ENCODE results near the gene NUBP2. TPM values are rescaled to one million over a fixed set of nuclear protein-coding genes. Genes with fewer than 3 reads are reported as not detected.

Gene NUBP2, protein sequence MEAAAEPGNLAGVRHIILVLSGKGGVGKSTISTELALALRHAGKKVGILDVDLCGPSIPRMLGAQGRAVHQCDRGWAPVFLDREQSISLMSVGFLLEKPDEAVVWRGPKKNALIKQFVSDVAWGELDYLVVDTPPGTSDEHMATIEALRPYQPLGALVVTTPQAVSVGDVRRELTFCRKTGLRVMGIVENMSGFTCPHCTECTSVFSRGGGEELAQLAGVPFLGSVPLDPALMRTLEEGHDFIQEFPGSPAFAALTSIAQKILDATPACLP
- total RNA-seq (55.0 and 58.2 TPM in 2 replicates), polyA plus RNA-seq (69.6 and 85.4 TPM in 2 replicates), polyA minus RNA-seq (12.2 and 15.6 TPM in 2 replicates), Bru-seq, nascent RNA (percentile 55 among the genes with signal in this experiment), BruChase-seq, experiment 1, labeled RNA remaining after a 6-hour chase (percentile 77 among the genes with signal in this experiment), BruChase-seq, experiment 2, labeled RNA remaining after a 2-hour chase (percentile 65 among the genes with signal in this experiment)
- 38.7 and 64.8 TPM in 2 replicates for polyA plus RNA-seq (2011; cell fraction: cytosol; rRNA removed)
- 47.3 and 53.2 TPM in 2 replicates for polyA plus RNA-seq (2011; cell fraction: nucleus; rRNA removed)
- 37.5 and 46.5 TPM in 2 replicates for polyA plus RNA-seq (2012)
- polyA minus RNA-seq (2011; cell fraction: cytosol; rRNA and poly(A)+ RNA removed): 48.7 TPM
- polyA minus RNA-seq (2011; cell fraction: nucleus; rRNA and poly(A)+ RNA removed): 12.0 and 20.8 TPM in 2 replicates
- long read RNA-seq, transcript NUBP2-201 (7 exons, 1,413 nt): major isoform, 148 of 231 reads
- long read RNA-seq, transcript NUBP2-215 (6 exons, 1,173 nt): minor isoform, 41 of 231 reads
- long read RNA-seq, partial matches to known transcripts: 20 of 231 reads
- long read RNA-seq, other reads (novel, unspliced or antisense): 17 of 231 reads

DNA sequence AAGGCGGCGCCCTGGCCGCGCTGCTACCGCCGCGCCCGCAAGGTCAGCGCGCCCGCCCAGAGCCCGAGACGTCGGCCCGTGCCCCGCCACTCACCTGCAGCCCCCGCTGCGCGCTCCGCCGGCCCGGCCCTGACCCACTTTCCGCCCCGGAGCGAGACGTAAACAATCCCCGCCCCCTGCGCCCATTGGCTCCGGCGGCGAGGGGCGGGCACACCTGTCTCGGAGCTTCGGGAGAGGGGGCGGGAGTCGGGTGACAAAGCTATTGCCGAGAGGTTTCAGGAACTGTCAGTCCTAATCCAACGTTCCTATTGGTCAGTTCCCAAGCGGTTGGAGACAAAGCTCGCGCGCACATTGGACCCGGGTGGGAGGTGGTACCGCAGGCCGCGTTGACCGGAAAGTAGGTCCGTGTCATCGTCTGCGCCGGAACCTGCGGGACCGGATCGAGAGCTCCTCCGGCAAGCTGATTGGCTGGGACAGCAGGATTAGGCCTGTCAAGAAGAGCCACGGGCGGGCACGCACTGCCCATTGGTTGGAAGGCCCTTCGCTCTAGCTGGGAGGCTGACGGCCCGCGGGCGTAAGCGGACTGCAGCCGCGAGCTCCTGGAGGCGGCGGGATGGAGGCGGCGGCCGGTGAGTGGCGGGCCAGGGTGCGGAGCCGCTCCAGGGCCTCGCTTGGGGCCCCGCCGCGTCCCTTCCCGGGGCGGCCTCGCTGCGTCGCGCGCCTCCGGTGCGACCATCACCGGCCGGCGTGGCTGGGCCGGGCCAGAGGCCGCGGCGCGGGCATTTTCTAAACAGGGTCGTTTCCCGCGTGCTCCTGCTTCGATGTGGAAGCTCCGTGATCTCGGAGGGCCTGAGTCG, at the start of gene NUBP2, which contains the start of gene SPSB3:
TSS of gene NUBP2 (plus strand) at position 553 of the 857 bp plus-strand sequence. CDS start at position 614, 61 bp downstream.
TSS of gene SPSB3 (minus strand) at position 164 of the 857 bp plus-strand sequence. CDS start 1,088 bp downstream, outside the sequence.
- FAIRE-seq (peak; percentile 100), DNase-seq (ENCODE audit: low read depth, low spot score) (peak; percentile 100)
- Histone ChIP-seq H3K9me3 (replicated peaks; ENCODE audit: control insufficient read depth, insufficient read depth, low read length) (no peaks in the 10 kb centered on the region), H3K9ac (replicated peaks; ENCODE audit: extremely low read depth, insufficient read depth, low read length) (peak within 1 kb of the TSS; percentile 89), H3K4me1 (ENCODE audit: control insufficient read depth, extremely low read depth, insufficient read depth, low read length) (peaks cover 14% of the 10 kb centered on the region), H3K27ac (ENCODE audit: insufficient read depth, low read depth, low read length) (peak within 1 kb of the TSS; percentile 53), H3K36me3 (ENCODE audit: control insufficient read depth in 2 of 2, extremely low read depth in 1 of 2, insufficient read depth in 2 of 2, low read length in 2 of 2) (peaks cover 0 to 32% of the 10 kb centered on the region in 2 experiments), H3K79me2 (ENCODE audit: control insufficient read depth, insufficient read depth, low read length) (peaks cover 25% of the 10 kb centered on the region), H3K27me3 (ENCODE audit: control insufficient read depth in 2 of 2, insufficient read depth in 2 of 2, low read length in 2 of 2) (no peaks in the 10 kb centered on the region), H3K9me1 (replicated peaks; ENCODE audit: control insufficient read depth, extremely low read depth, insufficient read depth, low read length) (no peaks in the 10 kb centered on the region), H2AFZ (ENCODE audit: low read depth, low read length) (peak within 1 kb of the TSS; percentile 71), H3K4me3 (replicated peaks in 1 of 3; ENCODE audit: insufficient read depth in 1 of 3, low read depth in 1 of 3, low read length in 3 of 3) (peak within 1 kb of the TSS; percentile 70 to 97 (median 90)), H4K20me1 (replicated peaks; ENCODE audit: control insufficient read depth, extremely low read depth, insufficient read depth, low read length) (no peaks in the 10 kb centered on the region), H3K4me2 (ENCODE audit: insufficient read depth, low read length) (peak within 1 kb of the TSS; percentile 85)
- CTCF ChIA-PET: interaction anchor here (0.6 to 1.7 kb wide), 9 partner anchors 9 to 488 kb away, joined by 3 to 16 read pairs (median 3); partner anchors contain the start of genes EME2, FAHD1, HAGH and MAPK8IP3
- no TSS peak for BruUV-seq (replicated peaks)
- POLR2A ChIA-PET: interaction anchor here (0.6 to 1.2 kb wide), 7 partner anchors 8 to 362 kb away, joined by 3 to 6 read pairs (median 3); partner anchors contain the start of genes EME2, FAHD1, HAGH and JPT2
- TF ChIP-seq POLR2AphosphoS5 (IDR thresholded peaks at IDR 0.05; ENCODE audit: insufficient read depth, low read depth, low read length) (peak; percentile 71), POLR2A (IDR thresholded peaks at IDR 0.05; ENCODE audit: low read depth, low read length) (peak; percentile 33), MYC (IDR thresholded peaks at IDR 0.05; ENCODE audit: low read depth, low read length) (no peak)
- intact Hi-C loops (cut with micrococcal nuclease): loop anchor here (1.0 to 10.0 kb wide), 4 partner anchors 9 to 478 kb away; partner anchors contain the start of genes FAHD1, HAGH, MRPS34 and UBE2I
- dilution Hi-C loops (cut with MboI; ENCODE audit: extremely low pct_ligation_motif_present, low sequenced_read_pairs): no loop called here
